RWPE1 (cell line): ENCODE measurements around the gene WDR86.

Experiments used
- CTCF ChIA-PET: fragments of 350-600 bp; sonication (Branson Sonifier 250); formaldehyde crosslinking; extraction: SDS; loops from one replicate; lab custom pipeline; 2021; lab: Yijun Ruan, JAX
- POLR2A ChIA-PET: fragments of 400-600 bp; formaldehyde crosslinking; extraction: SDS; loops from one replicate; lab custom pipeline; 2020; ENCODE audit warnings: antibody characterized with exemption; ENCODE audit not compliant: low non-redundant PET; lab: Yijun Ruan, JAX
- DNase-seq: peaks from one replicate; pipeline ENCODE4 v3.0.0; 2012; ENCODE audit warnings: low spot score
- H3K27ac ChIP-seq: fragments of 450-650 bp; 2 replicates; pipeline ENCODE4 v1.5.1; 2017
- CTCF ChIP-seq: fragments of 450-650 bp; conservative IDR thresholded peaks from 2 replicates; pipeline ENCODE4 v1.5.1; 2017; ENCODE audit warnings: low read depth, mild to moderate bottlenecking

WDR86 gene

GRCh38 chr7:151375530-151376217, 34.2 kb downstream of the WDR86 start:
- no peak overlapping the region for H3K27ac ChIP-seq
- CTCF ChIA-PET: no interaction called here
- TF ChIP-seq CTCF: no peak
- DNase-seq: no peak
- POLR2A ChIA-PET: no interaction called here

GRCh38 chr7:151374726-151375125, 35.1 kb downstream of the WDR86 start:
- POLR2A ChIA-PET: no interaction called here
- CTCF ChIA-PET: interaction anchor here (0.5 kb wide), 1 partner anchor 68 kb away, joined by 8 read pairs; no protein-coding TSS in a partner anchor
- no peak for TF ChIP-seq CTCF
- no peak overlapping the region for H3K27ac ChIP-seq
- DNase-seq: no peak

- DNase-seq: no peak
- ChIA-PET POLR2A (no interaction called here), CTCF (no interaction called here)
- peak overlapping the region; percentile 5; the same call in 1 of the 2 replicates for H3K27ac ChIP-seq
- TF ChIP-seq CTCF: no peak
Observed at GRCh38 chr7:151374139-151374538, 35.7 kb downstream of the WDR86 start.

GRCh38 chr7:151373599-151373998, 36.2 kb downstream of the WDR86 start:
- DNase-seq: no peak
- no peak for TF ChIP-seq CTCF
- ChIA-PET POLR2A (no interaction called here), CTCF (no interaction called here)
- peak overlapping the region; percentile 5; the same call in 1 of the 2 replicates for H3K27ac ChIP-seq

GRCh38 chr7:151372612-151373265, 37.1 kb downstream of the WDR86 start:
- CTCF ChIA-PET: interaction anchor here (0.5 kb wide), 1 partner anchor 95 kb away, joined by 5 read pairs; no protein-coding TSS in a partner anchor
- TF ChIP-seq CTCF: no peak
- no peak for DNase-seq
- H3K27ac ChIP-seq: no peak overlapping the region
- POLR2A ChIA-PET: no interaction called here

- DNase-seq: no peak
- no peak overlapping the region for H3K27ac ChIP-seq
- ChIA-PET POLR2A (no interaction called here), CTCF (no interaction called here)
- TF ChIP-seq CTCF: no peak
Observed at GRCh38 chr7:151371266-151371665, 38.6 kb downstream of the WDR86 start.
